ENCODE data around the gene GRM7. TPM values are rescaled to one million over a fixed set of nuclear protein-coding genes. Genes with fewer than 3 reads are reported as not detected.

GRM7 gene
- total RNA-seq, 2 experiments from 2014 or later: not detected

DNA sequence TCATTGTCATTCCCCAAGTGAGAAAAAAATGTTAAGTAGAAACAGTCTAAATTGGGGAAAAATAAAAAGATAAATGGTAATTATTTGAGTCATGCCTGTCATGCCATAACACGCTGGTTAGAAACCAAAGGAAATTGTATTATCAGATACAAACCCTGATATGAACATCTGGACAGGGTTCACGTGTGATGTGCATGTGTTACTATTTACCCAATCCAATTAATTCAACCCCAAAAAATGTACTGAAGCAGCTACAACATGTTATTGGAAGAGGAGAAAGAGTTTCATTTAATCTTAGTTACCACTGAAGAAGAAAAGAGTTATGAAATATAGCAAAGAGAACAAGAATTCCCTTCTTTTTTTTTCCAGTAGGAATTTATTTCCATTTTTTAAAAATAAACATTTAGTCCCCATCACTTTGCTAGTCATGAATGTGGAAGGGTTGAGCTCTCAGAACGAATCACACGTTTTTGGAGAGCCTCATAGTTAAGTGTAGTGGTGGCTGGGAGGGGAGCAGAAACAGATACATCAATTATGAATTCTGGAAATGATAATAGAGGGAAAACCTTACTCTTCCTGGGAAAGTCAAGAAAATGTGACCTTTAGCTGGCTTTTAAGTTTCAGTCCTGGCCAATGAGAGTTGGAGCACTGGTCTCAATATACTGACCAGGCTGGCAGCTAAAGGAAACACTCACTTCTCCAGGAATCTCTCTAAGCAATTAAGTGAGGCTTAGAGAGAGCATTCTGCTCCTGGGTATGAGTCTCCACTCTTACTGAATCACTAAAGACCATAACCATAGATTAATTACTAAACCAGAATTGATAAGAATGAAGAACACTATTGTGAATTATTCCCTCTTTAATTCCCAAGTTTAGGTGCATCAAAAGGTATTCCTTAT, 796.5 kb downstream of the GRM7 start:
- POLR2A ChIA-PET: no interaction called here
- H3K4me1 Mint-ChIP-seq: no peaks in the 10 kb centered on the region
- H3K4me3 Mint-ChIP-seq: no peak overlapping the region
- DNase-seq (no peak), ATAC-seq (no peak)
- H3K27me3 Mint-ChIP-seq: peaks cover 2% of the 10 kb centered on the region
- H3K9me3 Mint-ChIP-seq (ENCODE audit: low read depth): no peaks in the 10 kb centered on the region
- intact Hi-C loops (cut with DNase I, micrococcal nuclease): no loop called here
- no peaks in the 10 kb centered on the region for H3K36me3 Mint-ChIP-seq (ENCODE audit: low read depth)
- CTCF ChIA-PET: interaction anchor here (1.0 kb wide), 1 partner anchor 12 kb away, joined by 3 read pairs; no protein-coding TSS in a partner anchor
- no peak overlapping the region for H3K27ac Mint-ChIP-seq

DNA sequence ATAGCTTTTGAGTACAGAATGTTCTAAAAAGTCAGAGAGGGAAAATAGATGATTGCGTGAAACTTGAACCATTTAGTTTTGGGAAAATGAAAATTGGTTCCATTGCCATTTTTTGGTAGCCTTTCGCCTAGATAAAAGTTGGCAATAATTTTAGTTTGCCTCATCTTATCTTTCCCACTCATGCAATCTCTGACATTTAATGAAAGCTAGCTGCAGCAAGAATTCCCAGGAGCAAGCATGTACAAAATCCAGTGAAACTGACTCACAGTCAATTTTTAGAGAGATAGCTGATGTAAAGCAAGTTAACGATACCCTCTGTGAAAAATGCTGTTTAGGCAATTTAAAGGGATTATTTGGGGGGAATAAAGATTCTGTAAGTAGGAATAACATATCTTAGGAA, 797.4 kb downstream of the GRM7 start:
- no peaks in the 10 kb centered on the region for H3K4me1 Mint-ChIP-seq
- H3K9me3 Mint-ChIP-seq (ENCODE audit: low read depth): no peaks in the 10 kb centered on the region
- ChIA-PET POLR2A (no interaction called here), CTCF (interaction anchor here (1.0 kb wide), 1 partner anchor 11 kb away, joined by 3 read pairs; no protein-coding TSS in a partner anchor)
- no peaks in the 10 kb centered on the region for H3K36me3 Mint-ChIP-seq (ENCODE audit: low read depth)
- ATAC-seq: no peak
- no peak overlapping the region for H3K27ac Mint-ChIP-seq
- H3K4me3 Mint-ChIP-seq: no peak overlapping the region
- intact Hi-C loops (cut with DNase I, micrococcal nuclease): no loop called here
- no peak for DNase-seq
- H3K27me3 Mint-ChIP-seq: peaks cover 2% of the 10 kb centered on the region

GRCh38 chr3:7659079-7659478, 798.2 kb downstream of the GRM7 start:
- H3K27me3 Mint-ChIP-seq: peaks cover 2% of the 10 kb centered on the region
- ATAC-seq (no peak), DNase-seq (no peak)
- no peaks in the 10 kb centered on the region for H3K9me3 Mint-ChIP-seq (ENCODE audit: low read depth)
- no peak overlapping the region for H3K27ac Mint-ChIP-seq
- ChIA-PET POLR2A (no interaction called here), CTCF (no interaction called here)
- H3K4me3 Mint-ChIP-seq: no peak overlapping the region
- no peaks in the 10 kb centered on the region for H3K36me3 Mint-ChIP-seq (ENCODE audit: low read depth)
- intact Hi-C loops (cut with DNase I, micrococcal nuclease): no loop called here
- no peaks in the 10 kb centered on the region for H3K4me1 Mint-ChIP-seq

- POLR2A ChIA-PET: no interaction called here
- H3K4me3 Mint-ChIP-seq: no peak overlapping the region
- no peak overlapping the region for H3K27ac Mint-ChIP-seq
- H3K9me3 Mint-ChIP-seq (ENCODE audit: low read depth): no peaks in the 10 kb centered on the region
- no peaks in the 10 kb centered on the region for H3K4me1 Mint-ChIP-seq
- no peaks in the 10 kb centered on the region for H3K36me3 Mint-ChIP-seq (ENCODE audit: low read depth)
- no peaks in the 10 kb centered on the region for H3K27me3 Mint-ChIP-seq
- intact Hi-C loops (cut with DNase I, micrococcal nuclease): no loop called here
- DNase-seq (no peak), ATAC-seq (no peak)
- CTCF ChIA-PET: no interaction called here
These were observed 802.9 kb downstream of the GRM7 start for GRCh38 chr3:7663771-7664170.

GRCh38 chr3:7667774-7668173, 806.9 kb downstream of the GRM7 start:
- POLR2A ChIA-PET: no interaction called here

GRCh38 chr3:7669641-7670040, 808.7 kb downstream of the GRM7 start:
- Mint-ChIP-seq H3K9me3 (ENCODE audit: low read depth) (no peaks in the 10 kb centered on the region), H3K4me1 (no peaks in the 10 kb centered on the region), H3K27me3 (no peaks in the 10 kb centered on the region), H3K27ac (no peak overlapping the region), H3K36me3 (ENCODE audit: low read depth) (no peaks in the 10 kb centered on the region), H3K4me3 (no peak overlapping the region)
- ATAC-seq (no peak), DNase-seq (no peak)
- ChIA-PET POLR2A (no interaction called here), CTCF (interaction anchor here (0.9 kb wide), 1 partner anchor 12 kb away, joined by 3 read pairs; no protein-coding TSS in a partner anchor)
- intact Hi-C loops (cut with DNase I, micrococcal nuclease): no loop called here

More at GRCh38 chr3:7667774-7668173, 806.9 kb downstream of the GRM7 start:
- CTCF ChIA-PET: no interaction called here
- Mint-ChIP-seq H3K27me3 (no peaks in the 10 kb centered on the region), H3K4me1 (no peaks in the 10 kb centered on the region), H3K36me3 (ENCODE audit: low read depth) (no peaks in the 10 kb centered on the region), H3K9me3 (ENCODE audit: low read depth) (no peaks in the 10 kb centered on the region), H3K4me3 (no peak overlapping the region), H3K27ac (no peak overlapping the region)
- DNase-seq (no peak), ATAC-seq (no peak)
- intact Hi-C loops (cut with DNase I, micrococcal nuclease): no loop called here

- CTCF ChIA-PET: interaction anchor here (0.6 kb wide), 1 partner anchor 743 kb away, joined by 3 read pairs; no protein-coding TSS in a partner anchor
- Mint-ChIP-seq H3K9me3 (ENCODE audit: low read depth) (no peaks in the 10 kb centered on the region), H3K27me3 (no peaks in the 10 kb centered on the region), H3K4me3 (no peak overlapping the region), H3K4me1 (no peaks in the 10 kb centered on the region), H3K27ac (no peak overlapping the region), H3K36me3 (ENCODE audit: low read depth) (no peaks in the 10 kb centered on the region)
- ATAC-seq (no peak), DNase-seq (no peak)
- intact Hi-C loops (cut with DNase I, micrococcal nuclease): no loop called here
- POLR2A ChIA-PET: no interaction called here
These were observed 817.6 kb downstream of the GRM7 start for GRCh38 chr3:7678521-7678920.

DNA sequence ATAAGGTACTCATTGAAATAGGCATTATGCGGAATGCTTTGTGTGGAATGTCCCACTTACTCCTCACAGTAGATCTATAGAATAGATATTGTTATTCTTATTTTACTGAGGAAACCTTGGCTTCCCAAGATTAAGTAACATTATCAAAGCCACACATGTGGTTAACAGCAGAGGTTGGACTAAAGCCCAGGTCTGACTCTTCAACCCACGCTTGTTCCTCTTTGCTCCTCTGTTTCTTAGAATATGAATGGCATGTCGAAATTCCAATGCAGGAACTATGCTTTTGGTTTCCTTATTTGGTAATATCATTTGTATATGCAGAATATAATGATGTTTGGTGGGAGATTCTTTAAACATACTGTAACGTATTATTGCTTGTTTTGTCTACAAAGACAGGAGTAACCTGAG, 821.9 kb downstream of the GRM7 start:
- DNase-seq (no peak), ATAC-seq (no peak)
- ChIA-PET CTCF (no interaction called here), POLR2A (no interaction called here)
- H3K9me3 Mint-ChIP-seq (ENCODE audit: low read depth): no peaks in the 10 kb centered on the region
- intact Hi-C loops (cut with DNase I, micrococcal nuclease): no loop called here
- H3K4me3 Mint-ChIP-seq: no peak overlapping the region
- H3K4me1 Mint-ChIP-seq: no peaks in the 10 kb centered on the region
- no peak overlapping the region for H3K27ac Mint-ChIP-seq
- no peaks in the 10 kb centered on the region for H3K27me3 Mint-ChIP-seq
- H3K36me3 Mint-ChIP-seq (ENCODE audit: low read depth): no peaks in the 10 kb centered on the region

- intact Hi-C loops (cut with DNase I, micrococcal nuclease): no loop called here
- ChIA-PET POLR2A (no interaction called here), CTCF (no interaction called here)
- DNase-seq (no peak), ATAC-seq (no peak)
- H3K9me3 Mint-ChIP-seq (ENCODE audit: low read depth): no peaks in the 10 kb centered on the region
- no peaks in the 10 kb centered on the region for H3K27me3 Mint-ChIP-seq
- H3K36me3 Mint-ChIP-seq (ENCODE audit: low read depth): no peaks in the 10 kb centered on the region
- H3K4me3 Mint-ChIP-seq: no peak overlapping the region
- no peak overlapping the region for H3K27ac Mint-ChIP-seq
- H3K4me1 Mint-ChIP-seq: no peaks in the 10 kb centered on the region
These were observed 822.5 kb downstream of the GRM7 start for GRCh38 chr3:7683426-7683825.

DNA sequence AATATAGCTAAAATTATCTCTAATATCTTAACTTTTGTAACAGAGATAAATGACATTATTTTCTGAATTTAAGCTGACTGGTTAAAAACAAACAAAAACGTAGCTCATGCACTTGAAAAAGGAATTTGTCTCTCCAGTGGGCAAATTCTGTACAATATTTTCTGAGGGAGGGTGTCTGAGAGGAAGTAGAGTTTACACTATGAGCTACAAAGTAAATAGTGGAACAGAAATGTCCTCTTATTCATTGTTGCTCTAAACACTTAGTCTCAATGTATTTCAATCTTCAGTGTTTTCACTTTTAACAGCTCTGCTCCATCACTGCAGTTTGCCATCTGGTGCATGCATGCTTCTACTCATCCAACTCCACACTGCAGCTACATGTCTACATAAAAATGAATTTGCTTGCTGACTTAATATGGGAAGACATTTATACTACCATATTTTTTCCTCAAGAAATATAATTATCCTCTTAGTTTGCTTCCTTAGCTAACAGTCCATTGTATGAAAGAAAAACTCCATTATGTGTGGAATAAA, 823.3 kb downstream of the GRM7 start:
- intact Hi-C loops (cut with DNase I, micrococcal nuclease): no loop called here
- ChIA-PET POLR2A (no interaction called here), CTCF (interaction anchor here (0.5 kb wide), 1 partner anchor 8 kb away, joined by 3 read pairs; no protein-coding TSS in a partner anchor)
- H3K4me1 Mint-ChIP-seq: no peaks in the 10 kb centered on the region
- no peaks in the 10 kb centered on the region for H3K36me3 Mint-ChIP-seq (ENCODE audit: low read depth)
- ATAC-seq: no peak
- no peaks in the 10 kb centered on the region for H3K27me3 Mint-ChIP-seq
- no peak overlapping the region for H3K27ac Mint-ChIP-seq
- no peaks in the 10 kb centered on the region for H3K9me3 Mint-ChIP-seq (ENCODE audit: low read depth)
- no peak overlapping the region for H3K4me3 Mint-ChIP-seq
- no peak for DNase-seq

DNA sequence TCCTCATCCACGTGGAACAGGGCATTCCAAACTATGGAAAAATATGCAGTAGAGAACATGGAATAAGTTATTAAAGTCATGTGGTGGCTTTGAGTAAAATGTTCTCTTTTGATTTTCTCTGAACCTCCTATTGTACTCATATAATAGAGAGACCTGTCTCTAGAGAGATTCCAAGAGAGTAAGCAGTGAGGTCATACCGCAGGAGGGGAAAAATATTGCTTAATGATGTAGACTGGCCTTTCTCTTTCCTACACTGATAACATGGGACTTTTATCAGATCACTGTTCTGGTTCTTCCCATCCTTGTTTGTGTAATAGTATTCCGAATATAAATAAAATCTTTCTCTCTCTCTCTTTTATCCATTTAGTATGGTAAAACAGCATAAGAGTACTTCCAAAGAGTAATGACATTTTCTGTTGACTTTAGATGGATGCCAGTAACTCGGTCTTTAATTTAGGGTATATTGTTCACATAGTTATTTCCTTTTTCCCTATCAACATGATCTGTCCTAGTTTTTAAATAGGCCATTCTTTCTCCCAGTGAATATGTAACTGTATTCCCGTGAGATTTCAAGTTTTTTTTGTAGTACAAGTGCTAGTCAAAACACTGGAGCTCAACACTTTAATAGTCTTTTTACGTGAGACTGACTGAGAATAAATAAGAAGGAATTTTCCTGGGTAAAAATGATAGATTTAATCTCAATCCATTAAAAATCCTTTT, 826.7 kb downstream of the GRM7 start:
- DNase-seq: no peak
- POLR2A ChIA-PET: no interaction called here
- intact Hi-C loops (cut with DNase I, micrococcal nuclease): no loop called here
- Mint-ChIP-seq H3K4me1 (no peaks in the 10 kb centered on the region), H3K27me3 (no peaks in the 10 kb centered on the region), H3K9me3 (ENCODE audit: low read depth) (no peaks in the 10 kb centered on the region), H3K27ac (no peak overlapping the region), H3K4me3 (no peak overlapping the region), H3K36me3 (ENCODE audit: low read depth) (no peaks in the 10 kb centered on the region)
- ATAC-seq: no peak
- CTCF ChIA-PET: interaction anchor here (0.8 kb wide), 1 partner anchor 14 kb away, joined by 3 read pairs; no protein-coding TSS in a partner anchor

DNA sequence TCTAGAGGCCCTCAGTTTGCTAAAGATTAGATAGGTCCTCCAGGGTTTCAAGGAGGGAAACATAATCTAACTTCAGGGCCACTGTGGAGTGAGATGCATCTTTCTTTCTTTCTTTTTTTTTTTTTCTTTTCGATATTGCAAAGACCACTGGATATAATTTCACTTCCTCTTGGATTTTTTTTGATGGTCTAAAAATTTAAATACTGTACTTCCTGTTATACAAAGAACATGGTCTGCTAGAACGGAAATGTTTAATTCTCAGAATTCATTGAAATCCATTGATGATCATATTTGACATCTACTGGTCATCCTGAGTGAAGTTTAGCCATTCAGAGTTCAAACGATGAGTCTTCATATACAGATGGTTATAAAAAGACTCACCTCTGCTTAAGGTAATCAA, 832.0 kb downstream of the GRM7 start:
- H3K4me3 Mint-ChIP-seq: no peak overlapping the region
- H3K27ac Mint-ChIP-seq: no peak overlapping the region
- ChIA-PET CTCF (no interaction called here), POLR2A (no interaction called here)
- no peaks in the 10 kb centered on the region for H3K27me3 Mint-ChIP-seq
- no peak for DNase-seq
- intact Hi-C loops (cut with DNase I, micrococcal nuclease): no loop called here
- H3K4me1 Mint-ChIP-seq: no peaks in the 10 kb centered on the region
- H3K36me3 Mint-ChIP-seq (ENCODE audit: low read depth): no peaks in the 10 kb centered on the region
- no peak for ATAC-seq
- H3K9me3 Mint-ChIP-seq (ENCODE audit: low read depth): no peaks in the 10 kb centered on the region
